Mesenchymal stem cell (in vitro differentiated cells and primary cell): ENCODE results near the gene KCTD20.

Experiments
- DNase-seq: peaks from one replicate; pipeline ENCODE4 v3.0.0-alpha.2; 2013
- H2AFZ ChIP-seq: one replicate; pipeline ENCODE4 v1.6.1; 2013; ENCODE audit warnings: low read depth, mild to moderate bottlenecking, control low read depth, inconsistent platforms, low read length, moderate library complexity
- H2AK5ac ChIP-seq: 2 replicates; pipeline ENCODE4 v1.6.1; 2013; ENCODE audit warnings: low read length, moderate library complexity, mild to moderate bottlenecking, inconsistent platforms; ENCODE audit not compliant: severe bottlenecking
- H2BK120ac ChIP-seq: one replicate; pipeline ENCODE4 v1.6.1; 2013; ENCODE audit warnings: low read depth, mild to moderate bottlenecking, inconsistent platforms, low read length, moderate library complexity
- H2BK12ac ChIP-seq, 2 experiments: one replicate each; pipeline ENCODE4 v1.6.1; 2013; ENCODE audit warnings: inconsistent platforms in 2 of 2, low read length in 2 of 2, mild to moderate bottlenecking in 2 of 2, moderate library complexity in 2 of 2, control low read depth in 1 of 2
- H2BK15ac ChIP-seq: one replicate; pipeline ENCODE4 v1.6.1; 2013; ENCODE audit warnings: mild to moderate bottlenecking, low read depth, inconsistent platforms; ENCODE audit not compliant: poor library complexity, severe bottlenecking
- H2BK5ac ChIP-seq: 2 replicates; pipeline ENCODE4 v1.6.1; 2013; ENCODE audit warnings: low read depth, mild to moderate bottlenecking, low read length, control low read depth, inconsistent platforms; ENCODE audit not compliant: poor library complexity, severe bottlenecking
- H3K14ac ChIP-seq, 2 experiments: one replicate each; pipeline ENCODE4 v1.6.1; 2013; ENCODE audit warnings: inconsistent platforms in 2 of 2, low read length in 2 of 2, control low read depth in 1 of 2, mild to moderate bottlenecking in 1 of 2, moderate library complexity in 1 of 2
- H3K18ac ChIP-seq, 2 experiments: one replicate each; pipeline ENCODE4 v1.6.1; 2013; ENCODE audit warnings: inconsistent platforms in 2 of 2, low read length in 2 of 2, control low read depth in 1 of 2, low read depth in 1 of 2, mild to moderate bottlenecking in 1 of 2
- H3K23ac ChIP-seq, 2 experiments: one replicate each; pipeline ENCODE4 v1.6.1; 2013; ENCODE audit warnings: inconsistent platforms in 2 of 2, low read length in 2 of 2, mild to moderate bottlenecking in 2 of 2, moderate library complexity in 2 of 2, control low read depth in 1 of 2
- H3K27ac ChIP-seq: 2 replicates; pipeline ENCODE4 v1.5.1; 2013; ENCODE audit warnings: mild to moderate bottlenecking, moderate library complexity, low read length, control low read depth, inconsistent platforms; ENCODE audit not compliant: poor library complexity, severe bottlenecking
- H3K27me3 ChIP-seq, 2 experiments: 2 replicates each; pipeline versions ENCODE4 v1.6.1 to v1.7.0; 2013; ENCODE audit warnings: low read length in 2 of 2, mild to moderate bottlenecking in 2 of 2, moderate library complexity in 2 of 2, control low read depth in 1 of 2, inconsistent platforms in 1 of 2; ENCODE audit not compliant: control insufficient read depth in 1 of 2, insufficient read depth in 1 of 2
- H3K36me3 ChIP-seq, 2 experiments: 2 replicates each; pipeline versions ENCODE4 v1.6.1 to v1.7.0; 2013; ENCODE audit warnings: low read length in 2 of 2, control low read depth in 1 of 2, inconsistent platforms in 1 of 2, low read depth in 1 of 2, mild to moderate bottlenecking in 1 of 2; ENCODE audit not compliant: insufficient read depth in 2 of 2, control insufficient read depth in 1 of 2
- H3K4ac ChIP-seq, 2 experiments: one replicate each; pipeline ENCODE4 v1.6.1; 2013; ENCODE audit warnings: inconsistent platforms in 2 of 2, low read length in 2 of 2, mild to moderate bottlenecking in 2 of 2, moderate library complexity in 2 of 2, control low read depth in 1 of 2, low read depth in 1 of 2
- H3K4me1 ChIP-seq: 2 replicates; pipeline ENCODE4 v1.6.1; 2013; ENCODE audit warnings: low read depth, low read length, control low read depth; ENCODE audit not compliant: control insufficient read depth, insufficient read depth
- H3K4me2 ChIP-seq: 2 replicates; pipeline ENCODE4 v1.6.1; 2013; ENCODE audit warnings: low read length, mild to moderate bottlenecking, inconsistent platforms; ENCODE audit not compliant: poor library complexity, severe bottlenecking
- H3K4me3 ChIP-seq, 2 experiments: 2 replicates each; pipeline versions ENCODE4 v1.5.1 to v1.7.0; 2013; ENCODE audit warnings: low read length in 2 of 2, mild to moderate bottlenecking in 2 of 2, control low read depth in 1 of 2, low read depth in 1 of 2; ENCODE audit not compliant: insufficient read depth in 1 of 2
- H3K79me1 ChIP-seq: replicated peaks from 2 replicates; pipeline ENCODE4 v1.6.1; 2013; ENCODE audit warnings: mild to moderate bottlenecking, control low read depth, low read length, inconsistent platforms; ENCODE audit not compliant: poor library complexity, severe bottlenecking
- H3K9ac ChIP-seq: 2 replicates; pipeline ENCODE4 v1.7.0; 2013; ENCODE audit warnings: mild to moderate bottlenecking, low read length, moderate library complexity
- H3K9me3 ChIP-seq: 2 replicates; pipeline ENCODE4 v1.7.0; 2013; ENCODE audit warnings: mild to moderate bottlenecking, low read length; ENCODE audit not compliant: control insufficient read depth
- H4K8ac ChIP-seq: one replicate; pipeline ENCODE4 v1.6.1; 2013; ENCODE audit warnings: inconsistent platforms, mild to moderate bottlenecking, low read length, moderate library complexity
- H4K91ac ChIP-seq: one replicate; pipeline ENCODE4 v1.6.1; 2013; ENCODE audit warnings: mild to moderate bottlenecking, low read length, inconsistent platforms
- WGBS: methylation state at CpG from one replicate; pipeline ENCODE4 v1.1.7; 2013; ENCODE audit warnings: mixed read lengths; 5-methylcytosine and 5-hydroxymethylcytosine counted together

The KCTD20 gene

DNA sequence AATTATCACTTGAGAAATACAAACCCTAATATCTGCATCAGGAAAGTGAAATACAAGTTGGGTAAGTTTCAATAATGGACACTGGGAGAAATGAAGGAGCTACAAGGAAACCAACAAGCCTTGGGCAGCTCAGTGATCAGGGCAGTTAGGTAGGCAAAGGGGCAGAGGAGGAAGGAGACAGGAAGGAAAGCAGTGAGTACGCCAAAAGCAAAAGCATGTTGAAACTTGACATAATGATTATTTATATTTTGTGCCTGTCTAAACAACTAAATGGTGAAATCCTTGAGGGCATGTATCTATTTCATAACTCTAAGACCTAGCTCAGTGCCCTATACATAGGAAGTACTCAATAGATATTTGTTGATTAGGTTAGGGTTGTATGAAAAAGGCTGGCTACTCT lies 23.5 kb upstream of the KCTD20 start:
- H3K4me3 ChIP-seq = no peak overlapping the region
- no CpG with 5 or more reads among the region's 1 CpG for WGBS

DNA sequence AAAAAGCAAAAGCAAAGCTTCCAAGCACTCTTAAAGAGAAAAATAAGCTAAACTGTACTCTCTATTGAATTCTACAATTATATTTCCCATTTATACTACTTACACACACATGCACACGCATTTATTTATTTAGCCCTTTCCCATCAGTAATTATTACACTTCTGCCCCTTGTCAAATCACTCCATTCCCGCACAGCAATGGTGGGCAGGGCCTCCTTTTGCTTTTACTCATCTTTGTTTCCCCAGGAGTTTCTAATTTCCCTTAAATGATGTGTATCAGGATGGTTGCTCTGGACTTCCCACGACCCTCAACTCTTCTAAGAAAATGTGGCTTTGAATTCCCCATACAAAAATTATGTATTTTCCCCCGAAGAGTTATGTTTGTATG lies 20.1 kb upstream of the KCTD20 start:
- no peak overlapping the region for H2BK120ac ChIP-seq
- no peak overlapping the region for H2AFZ ChIP-seq
- no peak overlapping the region for H3K23ac ChIP-seq
- no peak overlapping the region for H3K4ac ChIP-seq
- H4K91ac ChIP-seq = no peak overlapping the region
- peak overlapping the region; percentile 8 for H3K27ac ChIP-seq
- peaks cover 1% of the 10 kb centered on the region for H3K4me1 ChIP-seq
- H3K18ac ChIP-seq = peak overlapping the region in 1 of 2 experiments; percentile 55
- no peak overlapping the region for H2AK5ac ChIP-seq
- DNase-seq = no peak
- peak overlapping the region; percentile 92 for H3K9ac ChIP-seq
- H2BK5ac ChIP-seq = no peak overlapping the region
- WGBS = 59% methylated on average over 3 of the region's 4 CpGs
- H3K4me3 ChIP-seq = peak overlapping the region in 1 of 2 experiments; percentile 96
- H4K8ac ChIP-seq = no peak overlapping the region
- no peaks in the 10 kb centered on the region for H3K79me1 ChIP-seq
- peak overlapping the region; percentile 62 for H3K4me2 ChIP-seq
- no peaks in the 10 kb centered on the region for H3K9me3 ChIP-seq
- no peaks in the 10 kb centered on the region for H3K36me3 ChIP-seq
- no peaks in the 10 kb centered on the region for H3K27me3 ChIP-seq
- H3K14ac ChIP-seq = no peak overlapping the region
- H2BK12ac ChIP-seq = no peak overlapping the region
- no peak overlapping the region for H2BK15ac ChIP-seq

More for the DNA sequence above, 23.5 kb upstream of the KCTD20 start:
- peak; percentile 6 for DNase-seq
- Histone ChIP-seq H3K9ac (no peak overlapping the region), H4K8ac (no peak overlapping the region), H3K27ac (no peak overlapping the region), H2AK5ac (no peak overlapping the region), H3K14ac (no peak overlapping the region), H3K4ac (no peak overlapping the region), H3K36me3 (no peaks in the 10 kb centered on the region), H3K23ac (no peak overlapping the region), H3K4me1 (peaks cover 1% of the 10 kb centered on the region), H3K4me2 (no peak overlapping the region), H2BK5ac (no peak overlapping the region), H3K9me3 (no peaks in the 10 kb centered on the region), H3K18ac (no peak overlapping the region), H2AFZ (no peak overlapping the region), H4K91ac (no peak overlapping the region), H2BK12ac (no peak overlapping the region), H3K79me1 (no peaks in the 10 kb centered on the region), H2BK15ac (no peak overlapping the region), H2BK120ac (no peak overlapping the region), H3K27me3 (no peaks in the 10 kb centered on the region)

DNA sequence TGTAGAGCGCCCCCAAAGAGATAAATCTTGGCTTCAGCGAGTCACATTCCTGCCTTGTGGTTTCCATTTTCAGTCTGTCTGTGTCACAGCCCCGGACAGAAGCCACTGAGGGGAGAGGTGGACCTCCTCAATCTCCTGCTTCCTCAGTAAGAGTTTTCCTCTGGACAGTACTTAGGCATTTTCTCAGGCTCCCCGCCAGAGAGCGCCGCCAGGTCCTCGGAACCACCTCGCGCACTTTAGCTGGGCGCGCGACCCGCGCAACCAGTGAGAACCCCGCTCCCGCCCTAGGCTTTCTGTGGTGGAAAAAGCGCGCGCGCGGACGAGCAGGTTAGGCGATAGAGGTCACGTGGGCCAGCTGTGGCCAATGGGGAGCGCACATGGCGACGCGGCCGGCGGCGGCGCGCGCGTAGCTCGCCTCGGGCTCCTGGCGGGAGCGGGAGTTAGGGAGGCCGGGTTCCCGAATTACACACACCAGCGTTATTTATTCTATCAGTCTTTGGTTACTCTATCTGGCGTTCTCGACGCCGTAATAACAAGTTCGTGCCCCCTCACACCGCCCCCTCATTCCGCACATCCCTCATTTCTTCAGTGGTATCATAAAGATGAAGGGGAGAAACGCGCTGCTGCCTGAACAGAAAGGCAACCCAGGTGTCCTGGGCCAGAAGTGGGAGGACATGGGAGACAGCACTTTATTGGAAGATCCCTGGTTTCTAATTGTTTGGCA lies 19.5 kb upstream of the KCTD20 start:
- peak overlapping the region; percentile 8 for H3K27ac ChIP-seq
- H2BK5ac ChIP-seq = no peak overlapping the region
- H3K27me3 ChIP-seq = no peaks in the 10 kb centered on the region
- H4K8ac ChIP-seq = peak overlapping the region; percentile 4
- H3K14ac ChIP-seq = no peak overlapping the region
- no peak overlapping the region for H4K91ac ChIP-seq
- H3K23ac ChIP-seq = no peak overlapping the region
- no peak overlapping the region for H2BK15ac ChIP-seq
- no peak overlapping the region for H2BK12ac ChIP-seq
- no peak overlapping the region for H3K4ac ChIP-seq
- peak overlapping the region; percentile 92 for H3K4me2 ChIP-seq
- H2BK120ac ChIP-seq = no peak overlapping the region
- H3K9ac ChIP-seq = peak overlapping the region; percentile 92
- H3K4me3 ChIP-seq = peak overlapping the region; percentile 63 to 96
- H3K18ac ChIP-seq = peak overlapping the region; percentile 55 to 77
- H3K4me1 ChIP-seq = peaks cover 1% of the 10 kb centered on the region
- H3K9me3 ChIP-seq = no peaks in the 10 kb centered on the region
- DNase-seq = peak; percentile 98
- peak overlapping the region; percentile 66 for H2AFZ ChIP-seq
- no peak overlapping the region for H2AK5ac ChIP-seq
- WGBS = under 1% methylated on average over 36 of the region's 51 CpGs
- no peaks in the 10 kb centered on the region for H3K79me1 ChIP-seq
- H3K36me3 ChIP-seq = no peaks in the 10 kb centered on the region

DNA sequence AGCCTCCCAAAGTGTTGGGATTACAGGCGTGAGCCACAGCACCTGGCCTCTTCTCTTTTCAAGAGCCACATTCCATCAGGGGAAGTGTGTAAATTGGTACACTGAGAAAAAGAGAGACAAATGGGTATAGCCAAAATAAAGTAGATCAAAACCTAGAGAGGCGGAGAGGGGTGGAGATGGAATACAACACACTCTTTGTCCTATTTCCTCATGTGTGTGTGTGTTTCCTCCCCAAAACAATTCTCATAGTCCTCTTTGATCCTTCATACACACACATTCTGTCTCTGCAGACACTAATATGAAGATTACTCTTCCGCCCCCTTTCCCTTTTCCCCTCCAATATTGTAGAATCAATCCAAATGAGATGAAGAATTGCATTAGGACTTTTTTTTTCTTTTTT lies 16.2 kb upstream of the KCTD20 start:
- H3K79me1 ChIP-seq = no peaks in the 10 kb centered on the region
- no peak overlapping the region for H2BK5ac ChIP-seq
- H3K4me2 ChIP-seq = no peak overlapping the region
- H3K23ac ChIP-seq = no peak overlapping the region
- no peak overlapping the region for H3K9ac ChIP-seq
- WGBS = 100% methylated on average over 1 of the region's 3 CpGs
- H3K18ac ChIP-seq = no peak overlapping the region
- H4K91ac ChIP-seq = no peak overlapping the region
- H2BK15ac ChIP-seq = no peak overlapping the region
- no peak overlapping the region for H2BK120ac ChIP-seq
- H3K27ac ChIP-seq = no peak overlapping the region
- H3K4me1 ChIP-seq = peaks cover 1% of the 10 kb centered on the region
- H3K9me3 ChIP-seq = no peaks in the 10 kb centered on the region
- H4K8ac ChIP-seq = no peak overlapping the region
- H2AK5ac ChIP-seq = no peak overlapping the region
- no peak for DNase-seq
- H3K36me3 ChIP-seq = no peaks in the 10 kb centered on the region
- H2AFZ ChIP-seq = no peak overlapping the region
- no peak overlapping the region for H2BK12ac ChIP-seq
- H3K14ac ChIP-seq = no peak overlapping the region
- no peak overlapping the region for H3K4me3 ChIP-seq
- H3K4ac ChIP-seq = no peak overlapping the region
- no peaks in the 10 kb centered on the region for H3K27me3 ChIP-seq
